Endothelial cell (in vitro differentiated cells): ENCODE results near the gene ITPRID1. TPM values are rescaled to one million over a fixed set of nuclear protein-coding genes. Genes with fewer than 3 reads are reported as not detected.

Experiments used
- DNase-seq: peaks from one replicate; pipeline ENCODE4 v3.0.0; 2021; ENCODE audit warnings: low spot score
- H3K27ac Mint-ChIP-seq: one replicate; pipeline ENCODE4 v1.8.0; 2021; ENCODE audit warnings: mixed read lengths, inconsistent platforms; ENCODE audit not compliant: unreplicated experiment
- H3K27me3 Mint-ChIP-seq: one replicate; pipeline ENCODE4 v1.8.0; 2021; ENCODE audit warnings: mild to moderate bottlenecking, moderate library complexity, mixed read lengths, inconsistent platforms; ENCODE audit not compliant: unreplicated experiment
- H3K36me3 Mint-ChIP-seq: one replicate; pipeline ENCODE4 v1.8.0; 2021; ENCODE audit warnings: mild to moderate bottlenecking, low read depth, mixed read lengths, inconsistent platforms; ENCODE audit not compliant: unreplicated experiment
- H3K4me1 Mint-ChIP-seq: one replicate; pipeline ENCODE4 v1.8.0; 2021; ENCODE audit warnings: mild to moderate bottlenecking, mixed read lengths, inconsistent platforms; ENCODE audit not compliant: unreplicated experiment
- H3K4me3 Mint-ChIP-seq: one replicate; pipeline ENCODE4 v1.8.0; 2021; ENCODE audit warnings: mild to moderate bottlenecking, mixed read lengths, inconsistent platforms; ENCODE audit not compliant: unreplicated experiment
- H3K9me3 Mint-ChIP-seq: one replicate; pipeline ENCODE4 v1.8.0; 2021; ENCODE audit warnings: mixed read lengths, inconsistent platforms; ENCODE audit not compliant: unreplicated experiment
- total RNA-seq: library from RNA; stranded (reverse); fragmentation: NEBNext Ultra II Directional; extraction: Animal tissue kit (Norgen Biotek cat#: 25700); gene quantifications from one replicate; pipeline ENCODE4 v1.2.1, GENCODE V29; 2021; ENCODE audit not compliant: unreplicated experiment
- TF ChIP-seq, protein P1 (sequence below): fragments of 200-600 bp; sonication (generic); IDR thresholded peaks from one replicate; pipeline ENCODE4 v1.5.0; 2021; ENCODE audit warnings: antibody characterized with exemption; ENCODE audit not compliant: unreplicated experiment

Gene ITPRID1
- total RNA-seq, 1 donor from 2014 or later, result not detected

DNA sequence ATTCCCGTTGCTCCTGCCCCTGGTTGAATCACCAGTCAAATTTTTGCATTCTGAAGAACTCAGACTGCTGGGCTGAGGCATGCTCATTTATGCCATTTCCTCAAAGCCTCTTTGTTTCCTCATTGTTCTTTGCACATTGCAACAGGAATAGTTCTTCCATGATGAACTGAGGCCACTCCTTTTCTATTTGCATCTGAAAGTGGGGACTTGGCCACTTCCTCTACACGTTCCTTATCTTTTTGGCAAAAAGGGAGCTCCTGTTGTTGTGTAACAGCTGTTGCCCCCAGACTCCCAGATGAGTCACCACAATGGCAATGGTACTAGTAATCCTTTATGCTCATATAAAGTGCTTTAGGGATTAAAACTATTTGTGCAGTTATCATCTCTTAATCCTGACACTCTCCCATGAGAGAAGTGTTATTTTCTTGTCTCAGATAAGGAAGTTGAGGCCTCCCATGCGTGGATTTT, 20.1 kb upstream of the ITPRID1 start:
- Mint-ChIP-seq H3K27me3 (peaks cover 1% of the 10 kb centered on the region), H3K4me1 (peaks cover 7% of the 10 kb centered on the region), H3K36me3 (no peaks in the 10 kb centered on the region), H3K9me3 (no peaks in the 10 kb centered on the region), H3K4me3 (no peak overlapping the region), H3K27ac (no peak overlapping the region)
- TF ChIP-seq, protein P1, sequence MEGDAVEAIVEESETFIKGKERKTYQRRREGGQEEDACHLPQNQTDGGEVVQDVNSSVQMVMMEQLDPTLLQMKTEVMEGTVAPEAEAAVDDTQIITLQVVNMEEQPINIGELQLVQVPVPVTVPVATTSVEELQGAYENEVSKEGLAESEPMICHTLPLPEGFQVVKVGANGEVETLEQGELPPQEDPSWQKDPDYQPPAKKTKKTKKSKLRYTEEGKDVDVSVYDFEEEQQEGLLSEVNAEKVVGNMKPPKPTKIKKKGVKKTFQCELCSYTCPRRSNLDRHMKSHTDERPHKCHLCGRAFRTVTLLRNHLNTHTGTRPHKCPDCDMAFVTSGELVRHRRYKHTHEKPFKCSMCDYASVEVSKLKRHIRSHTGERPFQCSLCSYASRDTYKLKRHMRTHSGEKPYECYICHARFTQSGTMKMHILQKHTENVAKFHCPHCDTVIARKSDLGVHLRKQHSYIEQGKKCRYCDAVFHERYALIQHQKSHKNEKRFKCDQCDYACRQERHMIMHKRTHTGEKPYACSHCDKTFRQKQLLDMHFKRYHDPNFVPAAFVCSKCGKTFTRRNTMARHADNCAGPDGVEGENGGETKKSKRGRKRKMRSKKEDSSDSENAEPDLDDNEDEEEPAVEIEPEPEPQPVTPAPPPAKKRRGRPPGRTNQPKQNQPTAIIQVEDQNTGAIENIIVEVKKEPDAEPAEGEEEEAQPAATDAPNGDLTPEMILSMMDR, result no peak
- DNase-seq, result no peak

DNA sequence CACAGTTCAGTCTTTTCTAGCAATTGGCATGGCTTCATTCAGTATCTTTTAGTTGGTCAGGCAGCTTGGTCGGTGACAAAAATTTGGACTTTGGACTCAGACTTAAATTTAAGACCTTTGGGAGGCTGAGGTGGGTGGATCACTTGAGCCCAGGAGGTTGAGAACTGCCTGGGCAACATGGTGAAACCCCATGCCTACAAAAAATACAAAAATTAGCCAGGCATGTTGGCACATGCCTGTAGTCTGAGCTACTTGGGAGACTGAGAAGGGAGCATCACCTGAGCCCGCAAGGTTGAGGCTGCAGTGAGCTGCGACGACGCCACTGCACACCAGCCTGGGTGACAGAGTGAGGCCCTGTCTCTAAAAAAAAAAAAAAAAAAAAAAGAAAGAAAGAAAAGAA, 19.5 kb upstream of the ITPRID1 start:
- TF ChIP-seq, protein P1, result no peak
- Mint-ChIP-seq H3K4me1 (peaks cover 9% of the 10 kb centered on the region), H3K9me3 (no peaks in the 10 kb centered on the region), H3K4me3 (no peak overlapping the region), H3K27ac (no peak overlapping the region), H3K27me3 (no peaks in the 10 kb centered on the region), H3K36me3 (no peaks in the 10 kb centered on the region)
- no peak for DNase-seq

DNA sequence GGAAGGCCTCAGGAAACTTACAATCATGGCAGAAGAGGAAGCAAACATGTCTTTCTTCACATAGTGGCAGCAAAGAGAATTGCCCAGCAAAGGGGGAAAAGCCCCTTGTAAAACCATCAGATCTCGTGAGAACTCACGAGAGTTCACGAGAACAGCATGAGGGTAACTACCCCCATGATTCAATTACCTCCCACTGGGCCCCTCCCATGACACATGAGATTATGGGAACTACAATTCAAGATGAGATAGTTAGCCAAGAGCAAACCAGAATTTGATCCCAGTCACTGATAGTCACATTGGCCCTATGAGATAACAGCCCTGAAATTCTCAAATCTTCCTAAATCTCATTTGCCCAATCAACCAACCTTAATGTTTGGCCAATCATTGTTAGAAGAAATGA, 18.2 kb upstream of the ITPRID1 start:
- no peaks in the 10 kb centered on the region for H3K9me3 Mint-ChIP-seq
- H3K4me3 Mint-ChIP-seq, result no peak overlapping the region
- no peaks in the 10 kb centered on the region for H3K36me3 Mint-ChIP-seq
- DNase-seq, result no peak
- H3K27ac Mint-ChIP-seq, result no peak overlapping the region
- H3K4me1 Mint-ChIP-seq, result peaks cover 12% of the 10 kb centered on the region
- TF ChIP-seq, protein P1, result no peak
- no peaks in the 10 kb centered on the region for H3K27me3 Mint-ChIP-seq

DNA sequence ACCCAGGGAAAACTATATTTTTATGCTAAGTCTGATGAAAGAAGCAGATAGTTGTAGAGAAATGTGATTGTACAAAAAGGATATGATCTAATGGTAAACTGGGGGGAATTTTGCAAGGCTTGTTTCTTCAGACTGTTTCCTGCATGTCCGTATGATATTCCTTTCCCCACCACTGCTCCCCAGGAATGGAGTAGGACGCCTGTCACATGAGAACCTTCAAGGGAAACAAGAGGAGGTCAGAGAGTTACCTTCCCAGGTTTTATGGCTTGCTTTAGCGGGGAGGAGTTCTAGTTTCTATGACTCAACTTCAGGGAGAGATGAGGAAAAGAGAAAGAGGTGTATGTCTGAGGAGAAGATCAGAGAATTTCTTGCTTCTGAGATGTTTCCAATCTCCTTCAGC, 16.4 kb upstream of the ITPRID1 start:
- TF ChIP-seq, protein P1, result no peak
- Mint-ChIP-seq H3K27ac (no peak overlapping the region), H3K9me3 (no peaks in the 10 kb centered on the region), H3K4me1 (peaks cover 12% of the 10 kb centered on the region), H3K27me3 (no peaks in the 10 kb centered on the region), H3K4me3 (no peak overlapping the region), H3K36me3 (no peaks in the 10 kb centered on the region)
- no peak for DNase-seq

DNA sequence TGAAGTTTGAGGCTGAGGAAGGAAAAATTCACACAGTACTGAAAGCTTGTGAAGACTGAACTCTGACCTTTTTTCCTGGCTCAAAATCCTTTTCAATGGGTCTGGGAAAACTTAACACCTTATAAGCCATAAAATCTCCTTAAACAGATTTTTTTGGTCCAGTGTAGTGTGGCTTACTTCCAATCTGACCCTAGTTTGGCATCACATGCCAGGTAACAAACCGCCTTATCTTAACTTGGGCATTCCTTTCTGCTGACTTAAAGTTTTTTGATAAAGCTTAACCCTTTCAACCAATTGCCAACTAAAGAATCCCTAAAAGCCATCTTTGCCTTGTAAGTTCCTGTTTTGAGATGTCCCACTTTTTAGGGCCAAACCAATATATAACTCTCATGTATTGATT, 13.2 kb upstream of the ITPRID1 start:
- DNase-seq, result no peak
- Mint-ChIP-seq H3K9me3 (no peaks in the 10 kb centered on the region), H3K27ac (no peak overlapping the region), H3K4me1 (peaks cover 6% of the 10 kb centered on the region), H3K4me3 (no peak overlapping the region), H3K36me3 (no peaks in the 10 kb centered on the region), H3K27me3 (no peaks in the 10 kb centered on the region)
- TF ChIP-seq, protein P1, result no peak
